ENCODE measurements around the gene ROR2.
"Not testable (repeated sequence)": the region's sequence is repeated elsewhere in the genome, so short reads cannot be mapped to it uniquely, and the experiment has no call there.

DNA sequence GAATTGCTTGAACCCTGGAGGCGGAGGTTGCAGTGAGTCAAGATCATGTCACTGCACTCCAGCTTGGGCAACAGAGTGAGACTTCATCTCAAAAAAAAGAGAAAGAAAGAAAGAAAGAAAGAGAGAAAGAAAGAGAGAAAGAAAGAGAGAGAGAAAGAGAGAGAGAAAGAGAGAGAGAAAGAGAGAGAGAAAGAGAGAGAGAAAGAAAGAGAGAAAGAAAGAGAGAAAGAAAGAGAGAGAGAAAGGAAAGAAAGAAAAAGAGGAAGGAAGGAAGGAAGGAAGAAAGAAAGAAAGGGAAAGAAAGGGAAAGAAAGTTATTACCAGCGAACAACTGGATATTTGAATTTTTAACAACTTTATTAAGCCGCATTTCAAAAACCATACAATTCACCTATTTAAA lies 327.9 kb downstream of the ROR2 start:
- not testable (repeated sequence) for TF ChIP-seq EZH2phosphoT487 (IDR thresholded peaks at IDR 0.05; ENCODE audit: unreplicated experiment); POLR2AphosphoS5 (IDR thresholded peaks at IDR 0.05; ENCODE audit: low read depth); STAT1 (IDR thresholded peaks at IDR 0.05; ENCODE audit: unreplicated experiment); REST (IDR thresholded peaks at IDR 0.05; ENCODE audit: unreplicated experiment); JUNB (IDR thresholded peaks at IDR 0.05; ENCODE audit: unreplicated experiment); ETS1 (IDR thresholded peaks at IDR 0.05); CREB1 (CRISPR knock-in tag; IDR thresholded peaks at IDR 0.05; ENCODE audit: low read depth); ZNF114 (CRISPR knock-in tag; IDR thresholded peaks at IDR 0.05); EZH2 (IDR thresholded peaks at IDR 0.05; ENCODE audit: low read depth, unreplicated experiment)
- TF ChIP-seq, protein P1, sequence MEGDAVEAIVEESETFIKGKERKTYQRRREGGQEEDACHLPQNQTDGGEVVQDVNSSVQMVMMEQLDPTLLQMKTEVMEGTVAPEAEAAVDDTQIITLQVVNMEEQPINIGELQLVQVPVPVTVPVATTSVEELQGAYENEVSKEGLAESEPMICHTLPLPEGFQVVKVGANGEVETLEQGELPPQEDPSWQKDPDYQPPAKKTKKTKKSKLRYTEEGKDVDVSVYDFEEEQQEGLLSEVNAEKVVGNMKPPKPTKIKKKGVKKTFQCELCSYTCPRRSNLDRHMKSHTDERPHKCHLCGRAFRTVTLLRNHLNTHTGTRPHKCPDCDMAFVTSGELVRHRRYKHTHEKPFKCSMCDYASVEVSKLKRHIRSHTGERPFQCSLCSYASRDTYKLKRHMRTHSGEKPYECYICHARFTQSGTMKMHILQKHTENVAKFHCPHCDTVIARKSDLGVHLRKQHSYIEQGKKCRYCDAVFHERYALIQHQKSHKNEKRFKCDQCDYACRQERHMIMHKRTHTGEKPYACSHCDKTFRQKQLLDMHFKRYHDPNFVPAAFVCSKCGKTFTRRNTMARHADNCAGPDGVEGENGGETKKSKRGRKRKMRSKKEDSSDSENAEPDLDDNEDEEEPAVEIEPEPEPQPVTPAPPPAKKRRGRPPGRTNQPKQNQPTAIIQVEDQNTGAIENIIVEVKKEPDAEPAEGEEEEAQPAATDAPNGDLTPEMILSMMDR (conservative IDR thresholded peaks at IDR 0.05; ENCODE audit: low read depth in 2 of 2) = not testable (repeated sequence)

Measured in GM23338 (cell line).